GM12878 (cell line): Measurements from ENCODE around the gene CPHXL.

ENCODE experiments used
- CTCF ChIP-seq, 3 experiments: IDR thresholded peaks in 2 of 3; conservative IDR thresholded peaks in 1 of 3; 2 replicates each; pipeline ENCODE4 v1.5.1; 2011; ENCODE audit warnings: low read depth in 3 of 3, low read length in 3 of 3, mild to moderate bottlenecking in 3 of 3, control low read depth in 2 of 3, moderate library complexity in 2 of 3, inconsistent platforms in 1 of 3, mixed read lengths in 1 of 3; ENCODE audit not compliant: control insufficient read depth in 2 of 3, insufficient read depth in 1 of 3; ENCODE audit errors: extremely low read depth in 1 of 3
- ETV6 ChIP-seq, 2 experiments: fragments of 450-650 bp in 1 of 2; IDR thresholded peaks in 1 of 2; conservative IDR thresholded peaks in 1 of 2; 2 replicates each; pipeline ENCODE4 v1.6.1; 2014; ENCODE audit warnings: antibody characterized with exemption in 1 of 2, borderline replicate concordance in 1 of 2, low read depth in 1 of 2, mild to moderate bottlenecking in 1 of 2, moderate library complexity in 1 of 2
- FOXM1 ChIP-seq: IDR thresholded peaks from 2 replicates; pipeline ENCODE4 v1.6.1; 2012; ENCODE audit warnings: low read depth, mild to moderate bottlenecking, inconsistent platforms, low read length, moderate library complexity
- HDGF ChIP-seq: fragments of 450-650 bp; IDR thresholded peaks from 2 replicates; pipeline ENCODE4 v1.6.1; 2016; ENCODE audit warnings: antibody characterized with exemption
- POLR2A ChIP-seq: IDR thresholded peaks from 2 replicates; pipeline ENCODE4 v1.6.1; 2011; ENCODE audit warnings: low read depth, mild to moderate bottlenecking, low read length
- POLR2AphosphoS5 ChIP-seq: IDR thresholded peaks from 2 replicates; pipeline ENCODE4 v1.6.1; 2011; ENCODE audit warnings: mild to moderate bottlenecking, low read length, inconsistent platforms
- TAF1 ChIP-seq: IDR thresholded peaks from 2 replicates; pipeline ENCODE4 v1.6.1; 2011; ENCODE audit warnings: mild to moderate bottlenecking, low read depth, low read length, borderline replicate concordance
- TBL1XR1 ChIP-seq: IDR thresholded peaks from 2 replicates; pipeline ENCODE4 v1.6.1; 2012; ENCODE audit warnings: low read depth, low read length, improper control_type of control experiment
- YY1 ChIP-seq: IDR thresholded peaks from 2 replicates; pipeline ENCODE4 v1.6.1; 2011; ENCODE audit warnings: low read depth, mild to moderate bottlenecking, low read length

- TF ChIP-seq HDGF (no peak), TAF1 (no peak), CTCF (IDR thresholded peaks at IDR 0.05 in 2 of 3, conservative IDR thresholded peaks at IDR 0.05 in 1 of 3; ENCODE audit: control insufficient read depth in 2 of 3, extremely low read depth in 1 of 3, insufficient read depth in 1 of 3, low read depth in 3 of 3, low read length in 3 of 3) (no peak), ETV6 (conservative IDR thresholded peaks at IDR 0.05 in 1 of 2, IDR thresholded peaks at IDR 0.05 in 1 of 2; ENCODE audit: borderline replicate concordance in 1 of 2, low read depth in 1 of 2) (no peak), POLR2AphosphoS5 (no peak), FOXM1 (no peak), YY1 (no peak), TBL1XR1 (no peak), POLR2A (no peak)
These were observed 931 bp upstream of the CPHXL start for GRCh38 chr16:75727221-75727620.
